HG03280 (cell line): ENCODE data around the gene FUT9.

ENCODE experiments used
- ATAC-seq: cut with Tn5 transposase; IDR thresholded peaks from one replicate; pipeline ENCODE4 v1.9.1; 2021; ENCODE audit warnings: mild to moderate bottlenecking, moderate library complexity; ENCODE audit not compliant: unreplicated experiment

FUT9 gene

GRCh38 chr6:96015518-96016333 is at the start of gene FUT9:
Gene FUT9 (plus strand): TSS chr6:96015974. CDS start chr6:96203156, 187,182 bp downstream.
- no peak for ATAC-seq

- no peak for ATAC-seq
Measured at GRCh38 chr6:95967594-95967993, 48.2 kb upstream of the FUT9 start.

- no peak for ATAC-seq
Measured at GRCh38 chr6:95973976-95974375, 41.8 kb upstream of the FUT9 start.

GRCh38 chr6:95978230-95978629 is 37.5 kb upstream of the FUT9 start:
- ATAC-seq, result no peak

GRCh38 chr6:95991906-95992305 is 23.9 kb upstream of the FUT9 start:
- ATAC-seq, result no peak

- no peak for ATAC-seq
Measured at GRCh38 chr6:95994151-95994550, 21.6 kb upstream of the FUT9 start.

GRCh38 chr6:95998133-95998532 is 17.6 kb upstream of the FUT9 start:
- ATAC-seq, result no peak

- ATAC-seq, result no peak
Measured at GRCh38 chr6:96001891-96002575, 13.7 kb upstream of the FUT9 start.

- ATAC-seq, result no peak
Measured at GRCh38 chr6:96002576-96002910, 13.2 kb upstream of the FUT9 start.

- ATAC-seq, result no peak
Measured at GRCh38 chr6:96002912-96003311, 12.9 kb upstream of the FUT9 start.

GRCh38 chr6:96007663-96008062 is 8.1 kb upstream of the FUT9 start:
- no peak for ATAC-seq

- ATAC-seq, result no peak
Measured at GRCh38 chr6:96013531-96013930, 2.2 kb upstream of the FUT9 start.

- ATAC-seq, result no peak
Measured at GRCh38 chr6:96014846-96015517, 792 bp upstream of the FUT9 start.

- no peak for ATAC-seq
Measured at GRCh38 chr6:96016334-96017069, 728 bp downstream of the FUT9 start.

GRCh38 chr6:96017070-96017359 is 1.2 kb downstream of the FUT9 start:
- no peak for ATAC-seq

- ATAC-seq, result no peak
Measured at GRCh38 chr6:96022225-96022624, 6.5 kb downstream of the FUT9 start.

- no peak for ATAC-seq
Measured at GRCh38 chr6:96032661-96033060, 16.9 kb downstream of the FUT9 start.

GRCh38 chr6:96051555-96051954 is 35.8 kb downstream of the FUT9 start:
- ATAC-seq, result no peak

GRCh38 chr6:96058082-96058481 is 42.3 kb downstream of the FUT9 start:
- no peak for ATAC-seq

- ATAC-seq, result no peak
Measured at GRCh38 chr6:96059586-96059985, 43.8 kb downstream of the FUT9 start.

- no peak for ATAC-seq
Measured at GRCh38 chr6:96060249-96060648, 44.5 kb downstream of the FUT9 start.
